MCF 10A (cell line): ENCODE results near the gene C10orf88. TPM values are rescaled to one million over a fixed set of nuclear protein-coding genes. Genes with fewer than 3 reads are reported as not detected.
A peak's percentile ranks its signal among the peaks of the same experiment; 100 is the strongest.

Experiments
- Bru-seq: library from RNA; stranded (reverse); fragments of 400-500 nt; gene quantifications from one replicate; lab custom pipeline; 2021; lab: Mats Ljungman, UMichigan
- BruChase-seq, 2 experiments: library from RNA; stranded (reverse); fragments of 400-500 nt; gene quantifications; one replicate each; lab custom pipeline; 2021; lab: Mats Ljungman, UMichigan
- BruUV-seq: library from RNA; stranded (reverse); fragments of 400-500 nt; replicated peaks from 2 replicates; lab custom pipeline; 2021; lab: Mats Ljungman, UMichigan
- CTCF ChIA-PET: fragments of 300-600 bp; sonication (Branson Sonifier 250); formaldehyde crosslinking; extraction: SDS; loops from one replicate; lab custom pipeline; 2021; ENCODE audit warnings: antibody characterized with exemption, inconsistent platforms; lab: Yijun Ruan, JAX
- POLR2A ChIA-PET: fragments of 300-600, 350-650 bp; sonication (Branson Sonifier 250); formaldehyde crosslinking; extraction: SDS; loops from one replicate; lab custom pipeline; 2020; ENCODE audit warnings: antibody characterized with exemption, inconsistent platforms; lab: Yijun Ruan, JAX
- DNase-seq: peaks from one replicate; pipeline ENCODE4 v3.0.0-alpha.2; 2018; ENCODE audit not compliant: unreplicated experiment
- H3K27ac Mint-ChIP-seq: one replicate; pipeline ENCODE4 v1.8.0; 2022; ENCODE audit warnings: mild to moderate bottlenecking, low read depth, mixed read lengths; ENCODE audit not compliant: unreplicated experiment
- H3K27me3 Mint-ChIP-seq: one replicate; pipeline ENCODE4 v1.8.0; 2022; ENCODE audit warnings: mixed read lengths; ENCODE audit not compliant: insufficient read depth, unreplicated experiment
- H3K36me3 Mint-ChIP-seq: one replicate; pipeline ENCODE4 v1.8.0; 2022; ENCODE audit warnings: mild to moderate bottlenecking, moderate library complexity, mixed read lengths; ENCODE audit not compliant: insufficient read depth, unreplicated experiment
- H3K4me1 Mint-ChIP-seq: one replicate; pipeline ENCODE4 v1.8.0; 2022; ENCODE audit warnings: mixed read lengths; ENCODE audit not compliant: insufficient read depth, unreplicated experiment
- H3K4me3 Mint-ChIP-seq: one replicate; pipeline ENCODE4 v1.8.0; 2022; ENCODE audit warnings: mild to moderate bottlenecking, moderate library complexity, mixed read lengths; ENCODE audit not compliant: unreplicated experiment
- H3K9me3 Mint-ChIP-seq: one replicate; pipeline ENCODE4 v1.8.0; 2022; ENCODE audit warnings: mixed read lengths; ENCODE audit not compliant: unreplicated experiment
- intact Hi-C: fragments of 100-400 bp; cut with micrococcal nuclease; formaldehyde crosslinking; loops from 2 replicates; pipeline ENCODE4 v1.14.1; 2022
- long read RNA-seq: library from polyadenylated mRNA; stranded (forward); transcript quantifications from one replicate; pipeline ENCODE4 v2.0.0, GENCODE V29; 2022
- total RNA-seq: library from RNA; stranded (reverse); gene quantifications from 2 replicates; pipeline ENCODE4 v1.2.3, GENCODE V29; 2022
- TF ChIP-seq, protein P1 (sequence below): fragments of 200-600 bp; IDR thresholded peaks from one replicate; pipeline ENCODE4 v1.8.0; 2022; ENCODE audit warnings: antibody characterized with exemption, mild to moderate bottlenecking; ENCODE audit not compliant: unreplicated experiment

Gene C10orf88, protein sequence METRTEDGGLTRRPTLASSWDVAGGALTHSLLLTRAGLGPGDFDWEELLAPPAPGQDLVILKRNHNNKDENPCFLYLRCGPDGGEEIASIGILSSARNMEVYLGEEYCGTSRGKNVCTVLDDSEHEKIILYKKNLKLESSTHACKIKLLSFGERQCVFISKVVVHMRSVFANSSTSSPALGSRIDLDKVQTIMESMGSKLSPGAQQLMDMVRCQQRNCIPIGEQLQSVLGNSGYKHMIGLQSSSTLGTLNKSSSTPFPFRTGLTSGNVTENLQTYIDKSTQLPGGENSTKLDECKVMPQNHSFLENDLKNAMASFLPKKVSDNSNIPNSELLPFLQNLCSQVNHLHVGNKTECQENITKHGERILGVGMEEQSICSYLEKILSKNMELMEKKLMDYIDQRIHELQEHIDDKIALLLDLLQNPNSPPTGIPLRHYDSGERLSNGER
- total RNA-seq (11.7 and 13.6 TPM in 2 replicates), Bru-seq, nascent RNA (percentile 82 among the genes with signal in this experiment), BruChase-seq, experiment 1, labeled RNA remaining after a 6-hour chase (percentile 73 among the genes with signal in this experiment), BruChase-seq, experiment 2, labeled RNA remaining after a 2-hour chase (percentile 82 among the genes with signal in this experiment)
- long read RNA-seq, transcript C10orf88-204 (6 exons, 2,482 nt): major isoform, 29 of 32 reads
- long read RNA-seq, partial matches to known transcripts: 2 of 32 reads
- long read RNA-seq, other reads (novel, unspliced or antisense): 1 of 32 reads

DNA sequence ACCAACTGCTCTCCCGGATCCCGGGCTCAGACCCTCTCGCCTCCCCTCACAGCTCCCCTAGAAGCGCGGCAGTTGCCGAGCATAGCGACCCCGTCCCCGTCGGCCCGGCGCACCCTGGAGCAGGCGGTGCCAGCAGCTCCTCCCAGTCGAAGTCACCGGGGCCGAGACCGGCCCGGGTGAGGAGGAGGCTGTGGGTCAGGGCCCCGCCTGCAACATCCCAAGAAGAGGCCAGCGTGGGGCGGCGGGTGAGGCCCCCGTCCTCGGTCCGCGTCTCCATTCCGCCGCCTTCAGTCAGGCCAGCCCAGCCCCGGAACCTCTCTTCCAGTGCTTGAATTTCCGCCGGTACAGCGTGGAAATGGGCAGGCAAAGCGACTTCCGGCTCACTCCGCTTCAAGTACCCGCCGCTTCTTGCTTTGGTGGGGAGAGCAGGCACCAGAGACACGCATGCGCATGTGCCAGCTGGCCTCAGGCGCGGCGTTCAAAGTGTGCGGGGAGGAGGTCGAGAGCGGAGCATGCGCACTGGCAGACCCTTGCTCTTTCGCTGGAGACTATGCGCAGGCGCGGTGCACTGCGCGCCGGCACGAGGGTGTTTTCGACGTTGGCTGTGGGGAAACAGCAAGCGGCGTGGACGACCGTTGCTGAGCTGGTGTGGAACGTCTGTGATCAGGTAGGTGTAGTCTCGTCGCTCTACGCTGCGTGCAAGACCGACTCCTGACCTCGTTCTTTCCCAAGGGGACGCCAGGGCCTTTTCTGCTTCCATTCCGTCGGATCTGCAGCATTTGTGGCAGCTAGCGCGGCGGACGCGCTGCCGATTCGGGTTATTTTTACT lies at the start of gene C10orf88:
Gene C10orf88, minus strand, starts transcription at position 326 of the 829 bp plus-strand sequence. Its CDS starts 49 bp downstream, at position 277.
- CTCF ChIA-PET: no interaction called here
- Mint-ChIP-seq H3K4me3 (peak within 1 kb of the TSS; percentile 87), H3K27ac (peak within 1 kb of the TSS; percentile 94), H3K4me1 (peaks cover 18% of the 10 kb centered on the region), H3K36me3 (peaks cover 7% of the 10 kb centered on the region), H3K9me3 (no peaks in the 10 kb centered on the region), H3K27me3 (no peaks in the 10 kb centered on the region)
- POLR2A ChIA-PET: interaction anchor here (0.8 to 2.6 kb wide), 10 partner anchors 9 to 89 kb away, joined by 3 to 25 read pairs (median 4); partner anchors contain the start of genes ACADSB, IKZF5 and PSTK
- intact Hi-C loops: loop anchor here (1.0 kb wide), 1 partner anchor 54 kb away; the partner anchor contains the start of gene IKZF5
- peak; percentile 98 for DNase-seq
- TF ChIP-seq, protein P1, sequence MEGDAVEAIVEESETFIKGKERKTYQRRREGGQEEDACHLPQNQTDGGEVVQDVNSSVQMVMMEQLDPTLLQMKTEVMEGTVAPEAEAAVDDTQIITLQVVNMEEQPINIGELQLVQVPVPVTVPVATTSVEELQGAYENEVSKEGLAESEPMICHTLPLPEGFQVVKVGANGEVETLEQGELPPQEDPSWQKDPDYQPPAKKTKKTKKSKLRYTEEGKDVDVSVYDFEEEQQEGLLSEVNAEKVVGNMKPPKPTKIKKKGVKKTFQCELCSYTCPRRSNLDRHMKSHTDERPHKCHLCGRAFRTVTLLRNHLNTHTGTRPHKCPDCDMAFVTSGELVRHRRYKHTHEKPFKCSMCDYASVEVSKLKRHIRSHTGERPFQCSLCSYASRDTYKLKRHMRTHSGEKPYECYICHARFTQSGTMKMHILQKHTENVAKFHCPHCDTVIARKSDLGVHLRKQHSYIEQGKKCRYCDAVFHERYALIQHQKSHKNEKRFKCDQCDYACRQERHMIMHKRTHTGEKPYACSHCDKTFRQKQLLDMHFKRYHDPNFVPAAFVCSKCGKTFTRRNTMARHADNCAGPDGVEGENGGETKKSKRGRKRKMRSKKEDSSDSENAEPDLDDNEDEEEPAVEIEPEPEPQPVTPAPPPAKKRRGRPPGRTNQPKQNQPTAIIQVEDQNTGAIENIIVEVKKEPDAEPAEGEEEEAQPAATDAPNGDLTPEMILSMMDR: no peak
- BruUV-seq: no TSS peak

DNA sequence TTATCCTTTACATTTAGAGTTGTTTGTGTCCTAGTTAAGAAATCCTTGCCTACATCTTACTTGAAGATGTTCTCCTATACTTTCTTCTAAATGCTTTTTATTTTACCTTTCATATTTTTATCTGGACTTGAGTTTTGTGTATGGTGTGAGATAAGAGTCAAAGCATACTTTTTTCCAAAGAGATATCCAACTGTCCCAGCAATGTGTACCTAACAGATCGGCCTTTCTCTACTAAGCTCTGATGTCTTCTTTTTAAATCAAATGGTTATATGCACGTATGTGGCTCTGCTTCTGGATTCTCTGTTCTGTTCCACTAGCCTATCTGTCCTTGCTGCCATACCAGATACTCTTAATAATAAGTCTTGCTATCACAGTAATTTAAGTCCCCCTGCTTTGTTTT lies 47.3 kb upstream of the C10orf88 start:
- H3K9me3 Mint-ChIP-seq: no peaks in the 10 kb centered on the region
- ChIA-PET POLR2A (no interaction called here), CTCF (interaction anchor here (0.6 kb wide), 1 partner anchor 150 kb away, joined by 3 read pairs; no protein-coding TSS in a partner anchor)
- H3K4me1 Mint-ChIP-seq: peaks cover 30% of the 10 kb centered on the region
- H3K27me3 Mint-ChIP-seq: no peaks in the 10 kb centered on the region
- peaks cover 29% of the 10 kb centered on the region for H3K36me3 Mint-ChIP-seq
- TF ChIP-seq, protein P1: no peak
- H3K4me3 Mint-ChIP-seq: no peak overlapping the region
- no peak for DNase-seq
- no peak overlapping the region for H3K27ac Mint-ChIP-seq
- intact Hi-C loops: no loop called here
- no TSS peak for BruUV-seq

DNA sequence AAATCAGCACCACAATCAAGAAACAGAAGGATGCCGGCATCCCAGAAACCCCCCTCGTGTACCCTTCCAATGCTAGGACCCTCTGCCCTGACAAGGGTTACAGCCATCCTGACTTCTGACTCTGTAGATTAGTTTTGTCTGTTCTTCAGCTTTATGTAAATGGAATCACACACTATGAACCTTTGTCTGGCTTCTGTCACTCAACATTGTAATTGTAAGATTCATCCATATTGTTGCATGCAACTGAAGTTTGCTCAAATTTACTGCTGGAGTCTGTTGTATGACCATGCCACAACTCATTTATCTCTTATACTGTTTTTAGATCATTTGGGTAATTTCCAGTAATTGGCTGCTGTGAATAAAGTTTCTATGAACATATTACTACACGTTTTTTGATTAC lies 46.1 kb upstream of the C10orf88 start:
- Mint-ChIP-seq H3K9me3 (no peaks in the 10 kb centered on the region), H3K4me1 (peaks cover 20% of the 10 kb centered on the region), H3K4me3 (no peak overlapping the region), H3K27ac (peak overlapping the region; percentile 18), H3K27me3 (no peaks in the 10 kb centered on the region), H3K36me3 (peaks cover 41% of the 10 kb centered on the region)
- BruUV-seq: no TSS peak
- ChIA-PET POLR2A (interaction anchor here (0.8 to 3.2 kb wide), 4 partner anchors 8 to 508 kb away, joined by 3 to 52 read pairs (median 8); partner anchors contain the start of genes ACADSB, IKZF5 and PSTK), CTCF (interaction anchor here (2.7 kb wide), 1 partner anchor 19 kb away, joined by 8 read pairs; the partner anchor contains the start of gene PSTK)
- DNase-seq: no peak
- intact Hi-C loops: no loop called here
- TF ChIP-seq, protein P1: no peak
